ENCODE results near the gene DENND1A.

Gene DENND1A

DNA sequence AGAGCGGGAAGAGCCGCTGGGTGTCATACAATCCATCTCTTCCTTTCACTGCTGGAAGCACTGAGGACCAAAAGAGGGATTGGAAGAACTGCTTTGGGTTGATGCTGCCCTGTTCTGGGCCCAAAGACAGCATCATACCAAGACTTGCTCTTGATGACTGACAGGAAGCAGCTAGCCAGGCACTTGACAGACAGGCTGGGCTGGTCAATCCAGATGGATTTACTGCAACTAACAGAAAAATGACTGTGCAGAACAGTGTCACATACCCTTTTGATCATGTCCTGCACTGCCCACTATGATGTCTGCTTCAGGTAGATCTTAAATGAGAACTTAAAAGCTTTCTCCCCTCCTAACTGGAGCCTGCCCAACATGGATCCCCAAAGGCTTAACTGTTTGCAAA lies 416.4 kb downstream of the DENND1A start:
- in situ Hi-C loops (cut with HindIII; ENCODE audit: low sequenced_read_pairs) = no loop called here

DNA sequence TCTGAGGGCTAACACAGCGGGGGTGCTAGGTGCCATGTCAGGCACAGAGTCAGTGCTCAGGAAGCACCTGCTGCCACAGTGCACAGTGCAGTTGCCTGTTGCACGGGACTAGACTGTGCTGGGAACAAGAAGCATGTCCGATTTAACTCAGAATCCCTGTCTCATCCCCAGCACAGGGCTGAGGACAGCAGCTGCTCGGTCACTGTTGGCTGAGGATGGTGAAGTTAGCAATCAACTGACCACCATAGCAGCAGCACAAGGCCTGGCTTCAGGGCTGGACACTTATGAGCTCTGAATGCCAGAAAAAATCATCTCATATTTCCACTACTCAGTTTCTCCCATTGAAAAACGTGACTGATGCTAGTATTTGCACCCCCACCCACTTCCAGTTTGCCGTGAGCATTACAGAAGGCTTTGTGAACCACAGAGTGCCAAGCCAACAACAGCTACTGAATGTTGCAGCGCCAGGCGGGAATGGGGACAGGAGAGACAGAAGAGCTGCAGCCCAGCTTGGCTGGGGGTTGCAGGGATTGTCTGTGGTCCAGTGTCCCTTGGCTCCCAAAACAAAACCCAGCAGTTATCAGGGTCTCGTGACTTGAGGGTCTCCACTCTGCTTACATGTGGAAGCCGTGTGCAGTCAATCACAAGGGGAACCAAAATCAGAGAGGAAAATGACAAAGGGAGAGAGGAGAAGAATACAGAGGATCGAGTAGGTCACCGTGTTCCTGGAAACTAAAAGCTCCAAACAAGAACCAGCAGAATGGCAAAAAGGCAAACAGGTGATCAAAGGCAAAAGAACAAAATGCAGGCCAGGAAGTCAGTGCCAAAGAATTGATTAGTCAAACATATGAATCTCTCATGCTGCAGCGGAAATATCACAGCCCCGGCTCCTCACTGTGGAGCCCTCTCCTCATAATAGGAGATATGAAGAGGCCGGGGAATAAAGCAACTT lies 418.3 kb downstream of the DENND1A start:
- in situ Hi-C loops (cut with HindIII; ENCODE audit: low sequenced_read_pairs) = no loop called here

DNA sequence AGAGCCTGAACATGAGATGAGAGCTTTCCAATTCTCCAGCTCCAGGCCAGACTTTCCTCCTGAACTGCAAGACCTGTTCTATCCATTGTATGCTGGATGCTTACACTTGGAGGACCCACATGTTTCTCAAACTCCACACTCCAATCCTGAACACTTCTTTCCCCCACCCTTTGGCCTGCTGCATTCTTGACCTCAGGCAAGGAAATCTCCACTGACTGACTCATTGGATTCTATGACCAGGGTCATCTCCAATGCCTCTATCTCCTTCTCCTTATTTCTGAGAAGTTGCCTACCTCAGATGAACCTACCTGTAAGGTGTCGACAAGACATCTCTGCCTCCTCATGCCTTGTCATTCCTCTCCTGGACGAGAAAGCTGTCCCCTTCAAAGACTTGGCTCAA lies 420.3 kb downstream of the DENND1A start:
- in situ Hi-C loops (cut with HindIII; ENCODE audit: low sequenced_read_pairs) = no loop called here

DNA sequence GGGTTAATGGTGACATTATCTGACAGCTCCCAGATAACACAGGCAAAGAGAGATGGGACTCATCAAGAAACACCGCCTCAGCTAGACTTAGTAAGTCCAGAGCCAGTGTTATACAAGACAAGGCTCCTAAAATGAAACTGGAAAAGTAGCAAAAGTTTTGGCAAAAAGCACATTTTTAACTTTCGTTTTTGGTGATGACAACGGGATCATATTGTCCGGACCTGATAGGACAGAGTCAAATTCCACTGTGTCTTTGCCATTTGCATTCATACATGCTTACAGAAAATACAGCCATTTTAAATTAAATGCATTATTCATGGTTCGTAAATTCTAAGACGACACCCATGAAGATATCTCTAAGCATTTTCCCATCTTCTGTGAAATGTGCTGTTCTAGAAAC lies 421.9 kb downstream of the DENND1A start:
- in situ Hi-C loops (cut with HindIII; ENCODE audit: low sequenced_read_pairs) = no loop called here

DNA sequence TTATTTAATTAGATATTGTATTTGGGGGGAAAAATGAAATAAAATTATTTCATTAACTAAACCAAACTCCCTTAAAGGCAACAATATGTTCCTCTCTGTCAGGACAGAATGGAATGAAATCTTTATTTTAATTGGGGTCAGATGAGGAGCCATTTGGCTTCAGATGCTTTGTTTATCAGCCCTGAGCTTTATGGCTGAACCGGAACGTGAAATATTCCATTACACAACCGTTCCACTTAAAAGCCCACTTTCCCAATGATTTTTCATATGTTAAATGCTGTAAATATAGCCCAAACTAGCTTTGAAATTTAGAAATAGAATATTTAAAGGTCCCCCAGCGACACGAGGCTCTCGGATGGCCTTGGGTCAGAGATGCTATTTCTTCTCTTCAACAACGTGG lies 424.4 kb downstream of the DENND1A start:
- in situ Hi-C loops (cut with HindIII; ENCODE audit: low sequenced_read_pairs) = no loop called here

DNA sequence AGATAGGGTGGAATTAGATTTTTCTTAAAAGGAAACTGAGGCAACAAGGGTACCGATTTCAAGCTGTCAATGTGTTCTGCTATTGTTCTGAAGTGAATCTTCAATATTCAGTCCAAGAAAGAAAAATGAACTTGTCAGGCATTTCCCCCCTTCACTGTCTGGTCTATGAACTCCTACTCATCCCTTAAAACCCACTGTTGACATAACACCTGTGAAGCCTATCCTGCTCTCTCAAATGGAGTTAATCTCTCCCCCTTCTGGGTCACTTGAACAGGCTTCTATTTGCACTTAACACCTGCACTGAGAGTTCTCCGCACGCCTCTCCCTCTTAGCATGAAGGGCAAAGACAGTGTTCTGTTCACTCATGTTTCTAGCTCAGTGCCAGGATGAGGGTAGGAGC lies 429.6 kb downstream of the DENND1A start:
- in situ Hi-C loops (cut with HindIII; ENCODE audit: low sequenced_read_pairs) = no loop called here

DNA sequence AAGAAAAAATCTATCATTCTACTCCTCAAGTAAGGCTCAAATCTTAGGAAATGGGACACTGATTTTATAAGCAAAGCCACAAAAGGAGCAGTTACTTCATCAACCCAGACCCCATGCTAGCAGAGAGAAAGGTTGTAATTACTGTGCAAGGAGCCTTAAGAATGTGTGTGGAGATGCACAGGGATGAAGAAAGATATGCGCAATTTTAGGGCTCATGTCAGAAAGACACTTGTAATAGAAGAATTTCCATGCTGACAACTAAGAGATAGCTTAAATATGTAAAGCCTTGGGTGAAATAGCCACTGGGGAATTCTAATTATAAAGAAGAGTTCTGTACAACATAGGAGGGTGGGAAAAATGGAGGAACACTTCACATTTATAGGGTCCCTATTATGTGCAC lies 432.1 kb downstream of the DENND1A start:
- in situ Hi-C loops (cut with HindIII; ENCODE audit: low sequenced_read_pairs) = no loop called here

DNA sequence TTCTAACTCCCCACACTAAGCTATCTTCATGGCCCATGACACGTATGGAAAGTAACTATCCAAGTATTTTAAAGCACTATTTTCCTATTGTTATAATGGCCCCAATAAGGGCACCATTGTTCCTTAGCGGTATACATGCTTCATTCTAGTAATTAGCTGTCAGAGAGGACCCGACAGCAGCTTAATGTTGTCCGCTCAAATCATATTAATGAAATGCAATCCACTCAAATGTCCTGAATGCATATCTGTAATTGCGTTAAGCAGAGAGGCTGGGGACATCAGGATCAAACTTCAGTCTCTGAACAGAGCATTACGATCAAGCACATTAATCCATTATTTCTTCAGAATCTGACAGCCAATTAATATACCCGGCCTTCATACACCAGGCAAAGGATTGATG lies 434.2 kb downstream of the DENND1A start:
- in situ Hi-C loops (cut with HindIII; ENCODE audit: low sequenced_read_pairs) = no loop called here

DNA sequence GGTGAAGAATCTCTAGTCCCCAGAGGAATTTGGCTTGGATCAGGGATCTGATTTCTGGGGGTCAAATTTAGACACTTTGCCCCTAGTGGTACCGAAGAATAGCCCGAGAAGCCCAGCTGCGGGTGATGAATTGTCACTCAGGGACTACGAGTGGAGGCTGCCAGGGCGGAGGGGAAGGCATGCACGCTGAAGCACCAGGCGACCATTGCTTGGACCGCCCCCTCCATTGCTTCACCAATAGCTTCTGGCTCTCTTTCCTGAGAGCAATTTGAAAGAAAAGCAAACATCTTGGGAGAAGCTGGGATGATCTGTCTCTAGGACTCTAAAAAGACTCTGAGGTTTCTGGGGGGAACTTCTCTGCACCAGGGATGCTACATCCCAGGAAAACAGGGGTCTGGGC lies 436.3 kb downstream of the DENND1A start:
- in situ Hi-C loops (cut with HindIII; ENCODE audit: low sequenced_read_pairs) = no loop called here

DNA sequence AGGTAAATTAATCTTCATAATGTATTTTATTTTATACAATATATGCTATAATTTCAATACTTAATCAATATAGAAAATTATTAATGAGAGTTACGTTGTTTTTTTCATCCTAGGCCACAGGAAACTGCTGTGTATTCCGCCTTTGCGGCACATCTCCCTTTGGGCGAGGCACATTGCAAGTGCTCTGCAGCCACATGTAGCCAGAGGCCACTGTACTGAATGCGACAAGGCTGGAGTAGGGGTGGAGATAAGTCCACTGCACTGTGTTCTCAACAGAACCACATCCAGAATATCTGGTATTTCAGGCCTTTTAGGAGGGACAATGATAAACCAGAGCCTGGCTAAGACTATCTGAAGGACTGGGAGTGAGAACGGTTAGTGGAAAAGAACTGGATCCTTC lies 439.2 kb downstream of the DENND1A start:
- in situ Hi-C loops (cut with HindIII; ENCODE audit: low sequenced_read_pairs) = no loop called here

DNA sequence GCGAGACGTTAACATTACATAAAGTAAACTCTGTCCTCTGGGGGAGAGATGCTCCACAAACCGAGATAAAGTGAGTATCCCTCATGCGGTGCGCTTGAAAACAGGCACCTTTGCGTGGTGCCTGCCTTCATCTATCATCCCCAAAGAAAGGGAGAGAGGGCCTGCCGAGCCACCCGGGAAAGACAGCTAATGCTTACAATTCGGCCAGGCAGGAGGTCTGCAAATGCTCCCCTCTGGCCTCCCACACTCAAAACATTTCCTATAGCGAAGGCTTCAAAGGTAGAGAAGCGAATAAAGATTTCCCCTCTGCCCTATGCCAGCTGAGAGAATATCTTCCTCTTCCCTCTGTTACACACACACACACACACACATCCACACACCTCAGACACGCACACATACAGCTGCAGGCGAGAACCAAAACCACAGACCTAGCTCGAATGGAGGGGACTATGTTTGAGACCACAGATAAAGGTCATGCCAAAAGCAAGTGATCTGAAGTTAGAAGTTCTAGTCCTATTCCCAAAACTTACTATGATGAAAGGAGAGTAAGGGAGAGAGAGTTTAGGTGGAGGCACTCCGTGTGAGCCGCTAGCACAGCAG lies 441.1 kb downstream of the DENND1A start:
- in situ Hi-C loops (cut with HindIII; ENCODE audit: low sequenced_read_pairs) = no loop called here

DNA sequence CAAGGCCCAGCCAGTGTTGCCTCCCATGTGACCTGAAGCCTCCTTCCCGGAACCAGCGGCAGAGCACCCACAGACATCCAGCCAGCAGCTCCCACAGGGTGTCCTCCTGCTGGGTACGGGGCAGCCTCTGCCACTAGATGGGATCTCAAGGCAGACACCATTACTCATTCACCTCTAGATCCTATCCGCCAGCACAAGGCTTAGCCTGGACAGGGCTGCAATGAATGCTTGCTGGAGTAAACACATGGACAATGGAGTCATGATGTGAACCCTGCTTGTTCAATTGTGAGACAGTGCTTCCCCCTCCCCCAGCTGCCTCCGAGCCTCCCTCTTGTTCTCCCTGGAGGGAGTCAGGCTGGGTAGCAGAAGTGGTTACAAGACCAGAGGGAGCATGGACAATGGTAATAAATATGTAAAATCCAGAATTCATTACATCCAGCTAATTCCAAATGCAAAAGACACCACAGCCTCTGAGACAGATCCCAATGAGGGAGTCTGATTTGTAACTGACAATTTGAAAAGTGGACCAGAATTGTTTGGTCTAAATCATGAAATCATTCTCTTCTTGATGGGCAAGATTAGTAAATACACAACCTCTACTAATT lies 441.9 kb downstream of the DENND1A start:
- in situ Hi-C loops (cut with HindIII; ENCODE audit: low sequenced_read_pairs) = no loop called here

DNA sequence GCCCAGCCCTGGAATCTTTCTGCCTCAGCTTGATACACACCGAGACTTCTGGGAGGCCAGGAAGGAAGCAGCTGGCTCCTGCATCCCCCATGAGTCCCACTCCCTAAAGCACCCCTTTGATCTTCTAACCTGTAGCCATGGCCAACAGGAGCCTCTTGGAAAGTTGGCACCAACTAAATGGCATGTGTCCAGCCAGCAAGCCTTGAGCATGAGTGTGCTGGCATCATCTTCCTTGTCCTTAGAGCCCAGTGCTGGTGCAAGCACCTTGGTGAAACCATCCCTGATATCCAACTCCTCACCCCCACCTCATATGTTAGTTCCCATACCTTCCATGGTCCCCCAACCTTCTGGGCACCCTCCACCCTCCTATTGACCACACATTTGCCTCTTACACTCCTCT lies 443.5 kb downstream of the DENND1A start:
- in situ Hi-C loops (cut with HindIII; ENCODE audit: low sequenced_read_pairs) = no loop called here

DNA sequence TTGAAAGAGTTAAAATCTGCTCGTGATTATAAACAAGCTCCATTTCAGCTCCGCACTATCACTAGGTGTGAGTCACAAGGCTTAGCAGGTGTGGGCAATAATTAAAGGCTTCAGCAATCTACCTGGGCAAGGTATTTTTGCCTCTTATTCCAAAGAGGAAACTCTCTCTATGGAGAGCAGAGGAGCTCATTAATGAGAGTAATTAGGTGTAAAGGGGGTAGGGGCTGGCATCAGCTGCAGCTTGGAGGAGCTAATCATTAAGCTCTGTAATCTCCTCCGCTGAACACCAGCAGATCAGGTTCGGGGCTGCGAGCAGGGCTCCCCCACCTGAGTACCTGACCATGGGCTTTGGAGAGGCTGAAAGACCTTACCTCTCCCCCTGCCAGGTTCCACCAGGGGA lies 444.7 kb downstream of the DENND1A start:
- in situ Hi-C loops (cut with HindIII; ENCODE audit: low sequenced_read_pairs) = no loop called here

DNA sequence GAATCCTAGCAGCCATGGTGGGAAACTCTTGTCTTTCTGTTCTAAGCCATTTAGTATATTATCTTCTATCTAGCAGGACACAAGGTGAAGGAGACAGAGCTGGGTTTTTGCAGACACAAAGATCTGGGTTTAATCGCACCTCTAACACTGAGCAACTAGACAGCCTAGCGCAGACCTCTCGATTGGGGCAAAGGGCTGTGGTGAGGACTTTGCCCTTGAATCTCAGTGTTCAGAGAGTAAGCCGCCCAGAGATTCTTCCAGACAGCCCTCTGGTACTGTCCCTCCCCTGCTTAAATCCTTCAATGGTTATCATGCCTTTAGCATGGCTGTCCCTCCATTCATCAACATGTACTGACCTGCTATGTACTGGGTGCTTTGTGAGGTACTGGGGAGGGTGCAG lies 445.8 kb downstream of the DENND1A start:
- in situ Hi-C loops (cut with HindIII; ENCODE audit: low sequenced_read_pairs) = no loop called here

DNA sequence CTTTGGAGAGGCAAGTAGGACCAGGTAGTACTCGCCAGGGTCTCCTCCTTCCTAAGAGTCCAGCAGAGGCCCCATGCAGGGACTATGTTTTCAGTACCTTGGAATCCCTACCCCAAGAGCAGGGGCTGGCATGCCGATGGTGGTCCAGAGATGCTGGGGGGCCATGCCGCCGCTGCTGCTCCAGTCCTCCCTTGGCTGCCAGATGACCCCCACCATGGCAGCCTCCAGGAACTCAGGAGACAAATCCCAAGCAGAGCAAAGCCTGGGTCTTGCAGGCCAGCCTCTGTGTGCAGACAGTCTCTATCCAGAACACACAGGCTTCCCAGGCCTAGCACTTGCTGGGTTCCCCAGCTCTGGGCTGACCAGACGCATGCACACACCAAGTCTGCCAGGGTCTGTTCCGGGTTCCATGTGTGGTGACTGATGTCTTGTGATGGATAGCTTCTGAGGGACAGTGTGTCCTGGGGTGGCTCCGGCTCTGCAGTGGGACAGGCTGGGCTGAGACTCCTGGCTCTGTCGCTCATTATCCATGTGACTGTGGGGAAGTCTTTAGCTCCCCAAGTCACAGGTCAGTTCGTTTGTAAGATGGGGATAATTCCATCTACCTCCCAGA lies 446.6 kb downstream of the DENND1A start:
- in situ Hi-C loops (cut with HindIII; ENCODE audit: low sequenced_read_pairs) = no loop called here

DNA sequence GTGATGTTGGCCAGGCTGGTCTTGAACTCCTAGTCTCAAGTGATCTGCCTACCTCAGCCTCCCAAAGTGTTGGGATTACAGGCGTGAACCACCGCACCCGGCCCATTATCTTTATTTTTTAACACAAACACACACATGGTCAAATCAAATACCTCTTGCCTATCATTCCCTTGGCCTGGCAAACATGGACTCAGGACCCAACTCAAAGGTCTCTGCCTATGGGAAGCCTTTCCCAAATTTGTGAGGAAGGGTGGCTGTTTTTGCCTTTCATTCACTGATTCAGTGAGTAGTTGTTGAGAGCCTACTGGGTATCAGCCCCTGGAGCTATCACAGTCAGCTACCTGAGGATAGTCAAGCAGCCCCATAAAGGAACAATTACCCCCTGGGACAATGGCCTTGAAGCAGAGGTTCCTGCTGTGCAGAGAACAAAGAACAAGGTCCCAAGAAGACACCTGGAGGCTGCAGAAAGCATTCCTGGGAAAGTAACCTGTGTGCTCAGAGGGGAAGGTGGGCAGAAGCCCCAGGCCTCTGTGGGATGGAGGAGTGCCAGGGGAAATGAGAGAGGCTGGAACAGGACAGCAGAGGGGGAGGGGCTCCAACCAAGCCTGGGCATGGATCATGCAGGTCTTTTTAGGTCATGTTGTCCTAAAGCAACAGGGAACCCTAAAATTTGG lies 447.5 kb downstream of the DENND1A start:
- in situ Hi-C loops (cut with HindIII; ENCODE audit: low sequenced_read_pairs) = no loop called here

DNA sequence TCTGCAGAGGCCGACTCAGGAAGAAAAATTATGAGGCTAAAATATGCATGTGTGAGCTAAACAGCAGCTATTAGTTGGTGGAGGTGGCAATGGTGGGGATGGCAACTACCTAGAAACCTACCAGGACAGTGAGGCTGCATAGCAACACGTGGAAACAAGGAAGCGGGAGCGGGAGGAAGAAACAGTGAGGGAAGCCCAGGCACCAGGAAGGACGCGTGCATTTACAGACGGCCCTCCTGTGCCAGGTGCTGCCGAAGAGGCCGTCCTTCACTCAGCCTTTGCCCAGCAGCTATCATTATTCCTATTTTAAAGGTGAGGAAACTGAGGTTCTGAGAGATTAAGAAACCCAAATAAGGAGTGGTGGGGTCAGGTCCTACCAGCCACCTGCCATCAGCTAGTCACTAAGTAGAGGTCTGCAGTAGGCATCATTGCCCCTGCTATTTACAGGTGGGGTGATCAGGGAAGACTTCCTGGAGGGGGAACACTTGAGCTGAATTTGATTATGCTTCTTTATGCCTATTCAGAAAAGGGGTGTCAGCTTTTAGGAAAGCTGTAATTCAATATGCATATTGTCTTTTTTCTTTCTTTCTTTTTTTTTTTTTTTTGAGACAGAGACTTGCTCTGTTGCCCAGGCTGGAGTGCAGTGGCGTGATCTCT lies 448.6 kb downstream of the DENND1A start:
- in situ Hi-C loops (cut with HindIII; ENCODE audit: low sequenced_read_pairs) = no loop called here

DNA sequence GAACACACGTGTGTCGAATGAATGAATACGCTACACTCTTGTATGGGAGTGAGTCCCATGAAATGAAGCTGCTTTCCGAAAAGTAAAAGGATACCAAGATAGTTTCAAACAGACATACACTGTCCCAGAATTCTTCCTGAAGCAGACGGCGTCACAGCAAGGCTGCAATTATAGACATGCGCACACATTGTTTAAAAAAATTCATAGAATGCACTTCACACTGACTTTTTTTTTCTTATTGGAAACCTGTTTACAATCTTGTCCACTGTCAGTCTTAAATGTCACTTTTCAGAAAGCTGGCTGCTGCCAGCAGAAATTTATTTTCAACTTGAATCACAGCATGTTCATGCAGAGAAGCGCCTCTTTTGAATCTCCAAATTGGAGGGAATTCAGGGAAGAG lies 449.1 kb downstream of the DENND1A start:
- in situ Hi-C loops (cut with HindIII; ENCODE audit: low sequenced_read_pairs) = no loop called here

DNA sequence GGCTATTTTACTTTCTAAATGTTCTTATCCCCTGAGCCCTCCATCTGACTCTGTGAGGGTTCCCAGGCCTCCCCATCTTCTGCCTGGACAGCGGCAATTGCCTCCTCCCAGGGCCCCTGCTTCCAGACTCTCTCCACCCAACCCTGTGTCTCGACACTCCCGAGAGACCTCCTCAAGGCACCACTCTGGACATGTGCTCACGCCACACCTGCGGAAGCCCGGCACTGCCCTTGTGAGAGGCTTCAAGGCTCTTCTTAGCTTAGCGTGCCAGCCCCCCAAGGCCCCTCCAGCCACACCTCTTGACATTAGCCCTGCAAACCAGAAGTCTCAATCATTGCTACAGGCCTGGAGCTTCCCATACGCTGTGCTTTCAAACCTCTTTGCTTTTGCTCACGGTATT lies 449.8 kb downstream of the DENND1A start:
- in situ Hi-C loops (cut with HindIII; ENCODE audit: low sequenced_read_pairs) = no loop called here

All from DLD1 (cell line).